T-helper 22 cell (primary cell): ENCODE results near the gene TMEM40.
"Not testable (repeated sequence)": the region's sequence is repeated elsewhere in the genome, so short reads cannot be mapped to it uniquely, and the experiment has no call there.

ENCODE experiments used
- DNase-seq: peaks from one replicate; pipeline ENCODE4 v3.0.0-alpha.2; 2020; ENCODE audit warnings: low read depth

TMEM40 gene

GRCh38 chr3:12750658-12751071 is 8.4 kb downstream of the TMEM40 start:
- no peak for DNase-seq

- no peak for DNase-seq
Measured at GRCh38 chr3:12750223-12750622, 8.8 kb downstream of the TMEM40 start.

- no peak for DNase-seq
Measured at GRCh38 chr3:12748477-12748876, 10.6 kb downstream of the TMEM40 start.

DNA sequence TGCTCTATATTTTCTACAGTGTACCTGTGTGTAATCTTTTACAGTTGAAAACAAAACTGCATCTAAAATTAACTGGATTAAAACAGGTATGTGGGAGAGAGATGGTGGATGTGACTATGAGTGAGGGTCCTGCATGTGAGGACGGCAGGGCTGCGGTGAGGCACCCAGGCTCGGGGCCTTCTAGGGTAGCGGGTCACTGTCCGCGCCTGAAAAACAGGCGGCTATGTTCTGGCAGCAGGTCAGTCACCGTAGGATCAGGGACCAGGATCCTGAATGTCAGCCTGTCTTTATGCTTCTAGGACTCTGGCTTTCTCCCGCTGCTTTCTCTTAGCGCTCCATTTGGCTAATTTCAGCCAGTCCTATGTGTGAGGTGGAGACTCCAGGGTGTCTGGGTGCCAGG is 12.6 kb downstream of the TMEM40 start:
- DNase-seq: no peak

GRCh38 chr3:12744326-12744725 is 14.7 kb downstream of the TMEM40 start:
- DNase-seq: no peak

GRCh38 chr3:12743583-12743982 is 15.5 kb downstream of the TMEM40 start:
- DNase-seq: no peak

DNA sequence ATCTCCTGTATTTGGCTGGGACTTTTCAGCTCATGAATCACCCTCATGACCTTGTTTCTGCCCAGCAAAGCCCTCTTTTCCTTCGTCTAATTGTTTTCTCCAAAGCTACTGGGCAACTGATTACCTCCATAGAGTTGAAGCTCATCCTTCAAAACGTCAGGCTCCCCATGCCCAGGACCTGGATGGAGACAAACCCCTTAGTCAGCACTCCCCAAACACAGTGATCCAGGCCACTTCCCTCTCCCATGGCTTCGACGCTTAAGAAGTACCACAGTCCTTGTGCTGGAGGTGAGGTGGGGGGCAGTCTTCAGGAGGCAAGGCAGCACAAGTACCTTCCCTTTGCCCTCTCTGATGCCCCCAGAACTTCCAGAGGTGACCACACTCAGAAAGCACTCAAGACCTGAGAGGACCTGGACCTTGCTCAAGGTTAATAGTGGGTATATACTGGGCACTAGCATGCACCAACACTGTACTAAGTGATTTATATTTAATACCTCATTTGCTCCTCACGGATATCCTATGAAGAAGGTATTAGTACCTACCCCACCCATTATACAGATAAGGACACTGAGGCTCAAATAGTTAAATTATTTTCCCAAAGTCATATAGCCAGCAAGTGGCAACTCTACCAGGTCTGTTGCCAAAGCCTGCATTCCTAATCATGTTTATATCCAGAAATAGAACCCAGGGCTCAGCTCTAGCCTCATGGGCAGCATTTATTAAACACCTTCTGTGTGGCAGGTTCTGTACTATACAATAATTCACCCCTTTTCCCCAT is 16.5 kb downstream of the TMEM40 start:
- no peak for DNase-seq

- no peak for DNase-seq
Measured at GRCh38 chr3:12741209-12741608, 17.9 kb downstream of the TMEM40 start.

DNA sequence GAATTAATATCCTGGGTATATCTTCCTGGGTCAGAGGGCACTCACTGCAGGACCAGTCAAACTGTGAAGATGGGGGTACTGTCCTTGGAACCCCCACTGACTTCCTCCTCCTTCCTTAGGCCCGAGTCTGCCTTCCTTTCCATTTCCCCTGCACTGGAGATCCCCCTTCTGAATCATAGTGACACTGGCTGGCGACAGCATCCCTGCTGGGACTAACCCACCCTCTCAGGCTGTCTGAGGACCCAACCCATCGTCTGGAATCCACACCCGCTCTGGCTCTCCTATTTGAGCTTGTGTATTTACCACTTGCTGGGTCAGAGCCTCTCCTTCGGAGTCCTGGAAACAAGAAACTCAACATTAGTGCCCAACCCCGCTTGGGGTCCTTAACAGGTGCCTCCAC is 21.2 kb downstream of the TMEM40 start:
- no peak for DNase-seq

DNA sequence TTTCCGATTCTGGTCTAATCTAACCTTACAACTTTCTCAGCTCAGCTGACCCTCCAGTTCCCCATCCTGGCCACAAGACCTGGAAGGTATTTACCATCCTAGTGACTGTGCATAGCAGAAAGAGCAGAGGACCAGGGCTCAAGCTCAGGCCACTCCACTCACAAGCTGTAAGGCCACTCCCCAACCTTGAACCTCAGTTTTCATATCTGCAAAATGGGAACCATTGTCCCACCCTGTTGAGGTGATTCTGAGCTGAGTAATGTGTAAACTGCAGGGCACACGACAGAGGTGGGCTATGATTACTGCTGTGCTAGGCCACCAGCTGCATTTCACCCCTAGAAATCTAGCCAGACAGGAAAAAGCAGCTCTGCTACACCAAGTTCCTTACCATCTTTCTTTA is 21.7 kb downstream of the TMEM40 start:
- no peak for DNase-seq

- DNase-seq: no peak
Measured at GRCh38 chr3:12734960-12735359, 24.1 kb downstream of the TMEM40 start.

- DNase-seq: no peak
Measured at GRCh38 chr3:12733566-12733965, 25.5 kb downstream of the TMEM40 start.

GRCh38 chr3:12730506-12731242 is 28.4 kb downstream of the TMEM40 start:
- no peak for DNase-seq

- no peak for DNase-seq
Measured at GRCh38 chr3:12729051-12729651, 29.9 kb downstream of the TMEM40 start.

- DNase-seq: no peak
Measured at GRCh38 chr3:12727937-12728336, 31.1 kb downstream of the TMEM40 start.

DNA sequence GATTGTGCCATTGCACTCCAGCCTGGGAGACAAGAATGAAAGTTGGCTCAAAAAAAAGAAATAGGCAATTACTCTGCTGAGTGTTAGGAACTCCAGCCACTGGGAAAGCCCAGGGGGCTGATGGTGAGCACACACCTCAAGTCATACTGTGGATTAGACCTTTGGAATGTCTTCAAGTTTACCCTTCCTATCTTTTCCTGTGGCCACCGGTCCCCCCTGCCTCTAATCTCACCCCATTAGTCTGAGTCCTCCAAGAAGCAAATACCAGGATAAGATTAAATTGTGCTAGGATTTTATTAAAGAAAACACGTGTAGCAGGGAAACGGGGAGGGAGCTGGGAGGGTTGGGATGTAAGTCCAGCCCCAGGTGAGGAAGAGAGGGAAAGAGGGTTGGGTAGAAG is 31.6 kb downstream of the TMEM40 start:
- no peak for DNase-seq

DNA sequence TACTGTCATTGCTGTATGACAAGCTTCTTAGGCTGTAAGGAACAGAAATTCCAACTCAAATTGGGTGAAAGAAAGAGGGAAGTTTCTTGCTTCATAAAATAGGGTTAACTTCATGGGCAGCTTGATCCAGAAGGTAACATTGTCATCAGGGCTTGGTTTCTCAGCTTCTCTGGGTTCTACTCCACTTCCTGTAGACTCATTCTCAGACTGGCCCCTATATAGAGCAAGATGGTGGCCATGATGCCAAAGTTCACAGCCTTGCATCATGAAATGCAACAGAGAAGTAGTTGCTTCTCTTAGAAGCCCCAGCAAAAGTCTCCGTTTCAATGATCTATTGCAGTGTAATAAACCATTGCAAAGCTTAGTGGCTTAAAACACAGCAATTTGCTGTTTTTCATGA is 33.6 kb downstream of the TMEM40 start:
- DNase-seq: no peak

GRCh38 chr3:12724794-12725193 is 34.3 kb downstream of the TMEM40 start:
- no peak for DNase-seq

- DNase-seq: not testable (repeated sequence)
Measured at GRCh38 chr3:12723362-12723761, 35.7 kb downstream of the TMEM40 start.

DNA sequence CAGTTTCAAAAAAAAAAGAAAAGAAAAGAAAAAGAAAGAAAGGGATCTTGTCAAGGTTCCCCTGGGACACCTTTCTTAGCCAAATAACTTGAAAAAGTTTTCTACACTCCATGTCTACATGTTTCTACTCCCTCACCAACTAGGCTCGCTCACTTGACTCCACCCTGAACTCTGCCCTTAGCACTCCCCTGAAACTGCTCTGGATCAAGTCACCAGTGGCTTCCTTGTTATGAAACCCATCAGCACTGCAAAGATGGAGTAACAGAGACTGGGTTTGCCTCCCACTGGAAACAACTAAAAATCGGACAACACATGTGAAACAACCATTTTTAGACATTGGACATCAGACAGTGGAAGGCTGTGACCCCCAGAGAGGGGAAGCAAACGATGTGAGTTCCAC is 36.8 kb downstream of the TMEM40 start:
- no peak for DNase-seq

GRCh38 chr3:12719984-12720898 is 38.8 kb downstream of the TMEM40 start:
- DNase-seq: peak; percentile 42

DNA sequence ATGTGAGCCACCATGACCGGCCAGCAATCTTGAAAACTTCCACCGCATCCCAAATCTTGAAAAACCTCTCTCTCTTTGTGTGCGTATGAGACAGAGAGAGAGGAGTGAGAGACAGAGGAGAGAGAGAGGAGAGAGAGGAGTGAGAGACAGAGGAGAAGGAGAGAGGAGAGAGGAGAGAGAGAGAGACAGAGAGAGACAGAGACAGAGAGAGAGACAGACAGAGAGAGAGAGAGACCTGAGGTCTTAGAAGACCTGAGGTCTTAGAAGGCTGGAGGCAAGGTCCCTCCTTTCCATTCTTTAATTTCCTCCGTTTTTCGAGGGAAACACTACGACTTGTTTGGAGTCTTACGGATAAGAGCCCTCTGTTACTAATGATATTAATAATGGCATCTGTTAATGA is 39.5 kb downstream of the TMEM40 start:
- no peak for DNase-seq
